Measurements from ENCODE around the gene ZNF865. TPM values are rescaled to one million over a fixed set of nuclear protein-coding genes. Genes with fewer than 3 reads are reported as not detected.

Gene ZNF865
- total and polyA plus RNA-seq, 10 of the 15 experiments (the other 5 are each of a cell fraction or from before 2014, with no cell fraction given), result 0.02 to 18.3 (median 0.90) TPM

GRCh38 chr19:55653651-55654322 is 48.3 kb downstream of the ZNF865 start (continued):
- no peak for TF ChIP-seq CHD1 (IDR thresholded peaks at IDR 0.05; ENCODE audit: low read depth, low read length)
- peak; percentile 78; the same call in 1 of the 2 replicates for TF ChIP-seq SMAD5 (IDR thresholded peaks at IDR 0.05; ENCODE audit: low read depth)
- TF ChIP-seq TCF3 (IDR thresholded peaks at IDR 0.05; ENCODE audit: borderline replicate concordance, insufficient read depth, low read depth, low read length), result 0 out of 2 replicates have a peak, but pooled peaks have one; percentile 47
- TF ChIP-seq SIN3A (IDR thresholded peaks at IDR 0.05; ENCODE audit: low read depth, low read length), result peak; percentile 88
- TF ChIP-seq CHD4 (IDR thresholded peaks at IDR 0.05), result no peak
- peak; percentile 58; the same call in 1 of the 2 replicates for TF ChIP-seq RELB (IDR thresholded peaks at IDR 0.05; ENCODE audit: low read depth)
- peak; percentile 99 for TF ChIP-seq SMARCA5 (IDR thresholded peaks at IDR 0.05)
- TF ChIP-seq RB1 (IDR thresholded peaks at IDR 0.05; ENCODE audit: borderline replicate concordance), result peak; percentile 91
- TF ChIP-seq IRF4 (IDR thresholded peaks at IDR 0.05; ENCODE audit: low read depth, low read length), result peak; percentile 43; the same call in 1 of the 2 replicates
- peak; percentile 1; the same call in 1 of the 2 replicates for TF ChIP-seq HDGF (IDR thresholded peaks at IDR 0.05)
- TF ChIP-seq BACH1 (IDR thresholded peaks at IDR 0.05; ENCODE audit: borderline replicate concordance), result peak; percentile 85
- TF ChIP-seq CBX5 (IDR thresholded peaks at IDR 0.05; ENCODE audit: low read depth), result 0 out of 2 replicates have a peak, but pooled peaks have one; percentile 46
- TF ChIP-seq SP1 (IDR thresholded peaks at IDR 0.05; ENCODE audit: low read depth, low read length), result peak; percentile 64
- TF ChIP-seq IKZF2 (IDR thresholded peaks at IDR 0.05), result 0 out of 4 replicates have a peak, but pooled peaks of 1 of the 2 experiments have one; percentile 31
- TF ChIP-seq NBN (IDR thresholded peaks at IDR 0.05), result no peak; the same call in none of the 2 replicates
- peak; percentile 100; a peak in 5 of 6 replicates for TF ChIP-seq CTCF (IDR thresholded peaks at IDR 0.05 in 2 of 3, conservative IDR thresholded peaks at IDR 0.05 in 1 of 3; ENCODE audit: control insufficient read depth in 2 of 3, extremely low read depth in 1 of 3, insufficient read depth in 1 of 3, low read depth in 3 of 3, low read length in 3 of 3)
- peak; percentile 13; the same call in 1 of the 2 replicates for TF ChIP-seq NFYA (IDR thresholded peaks at IDR 0.05; ENCODE audit: borderline replicate concordance, low read depth, low read length)
- peak; percentile 89 for TF ChIP-seq MLLT1 (IDR thresholded peaks at IDR 0.05)
- peak; percentile 57 for TF ChIP-seq MAX (IDR thresholded peaks at IDR 0.05; ENCODE audit: low read depth, low read length)
- peak; percentile 93 for TF ChIP-seq LARP7 (IDR thresholded peaks at IDR 0.05)
- TF ChIP-seq SKIL (IDR thresholded peaks at IDR 0.05; ENCODE audit: low read depth, poor library complexity, severe bottlenecking), result no peak
- TF ChIP-seq EP300 (IDR thresholded peaks at IDR 0.05; ENCODE audit: borderline replicate concordance in 1 of 2, control insufficient read depth in 1 of 2, low read depth in 2 of 2, low read length in 2 of 2), result no peak
